ENCODE results near the gene BBC3.
"Not testable (repeated sequence)": the region's sequence is repeated elsewhere in the genome, so short reads cannot be mapped to it uniquely, and the experiment has no call there.

BBC3 gene
- 4.0 to 21.5 (median 6.6) reads per million in 18 experiments for total RNA-seq

DNA sequence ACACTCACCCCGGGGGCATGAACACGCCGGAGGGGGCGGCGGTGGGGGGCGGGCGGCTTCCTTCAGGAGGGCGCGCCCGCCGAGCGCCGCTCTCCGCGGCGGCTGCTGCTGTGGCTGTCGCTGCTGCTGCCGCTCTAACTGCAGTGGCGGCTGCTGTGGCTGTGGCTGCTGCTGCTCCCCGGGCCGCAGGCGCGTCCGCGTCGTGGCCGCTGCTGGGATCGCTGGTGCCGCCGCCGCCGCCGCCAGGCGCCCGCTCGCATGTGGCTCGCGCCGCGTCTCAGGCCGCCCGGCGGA lies at the start of gene BBC3:
TSS of gene BBC3 (minus strand) at position 279 of the 294 bp plus-strand sequence. CDS start 2,768 bp downstream, outside the sequence.
- DNase-seq, result no peak

DNA sequence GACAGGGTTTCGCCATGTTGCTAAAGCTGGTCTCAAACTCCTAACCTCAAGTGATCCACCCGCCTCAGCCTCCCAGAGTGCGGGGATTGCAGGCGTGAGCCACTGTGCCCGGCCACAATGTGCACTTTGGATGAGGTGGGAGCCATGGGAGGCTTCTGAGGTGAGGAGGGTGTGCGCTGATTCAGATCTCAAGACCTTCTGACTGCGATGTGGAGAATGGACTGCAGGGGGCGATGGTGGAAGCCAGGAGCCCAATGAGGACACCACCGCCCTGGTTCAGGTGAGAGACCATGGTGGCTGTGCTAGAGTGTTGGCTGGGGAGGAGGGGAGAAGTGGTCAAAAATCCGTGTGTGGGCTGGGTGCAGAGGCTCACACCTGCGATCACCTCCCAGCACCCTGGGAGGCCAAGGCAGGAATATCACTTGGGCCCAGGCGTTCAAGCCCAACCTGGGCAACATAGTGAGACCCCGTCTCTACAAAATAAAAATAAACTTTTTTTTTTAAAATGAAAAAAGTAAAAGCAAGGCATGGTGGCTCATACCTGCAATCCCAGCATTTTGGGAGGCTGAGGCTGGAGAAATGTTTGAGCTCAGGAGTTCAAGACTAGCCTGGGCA lies 49.3 kb upstream of the BBC3 start:
- DNase-seq, result peak; percentile 35 to 47

DNA sequence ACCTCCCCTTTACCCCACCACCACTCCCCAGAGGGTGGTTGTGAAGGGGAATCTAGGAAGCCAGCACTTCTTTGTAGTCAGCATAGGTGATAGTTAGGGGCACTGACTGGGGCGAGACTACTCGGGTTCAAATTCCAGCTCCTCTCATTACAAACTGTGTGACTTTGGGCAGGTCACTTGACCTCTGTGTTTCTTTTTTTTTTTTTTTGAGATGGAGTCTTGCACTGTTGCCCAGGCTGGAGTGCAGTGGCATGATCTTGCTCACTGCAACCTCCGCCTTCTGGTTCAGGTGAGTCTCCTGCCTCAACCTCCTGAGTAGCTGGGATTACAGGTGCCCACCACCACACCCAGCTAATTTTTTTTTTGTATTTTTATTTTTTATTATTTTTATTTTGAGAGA lies 45.5 kb upstream of the BBC3 start:
- DNase-seq, result not testable (repeated sequence)

DNA sequence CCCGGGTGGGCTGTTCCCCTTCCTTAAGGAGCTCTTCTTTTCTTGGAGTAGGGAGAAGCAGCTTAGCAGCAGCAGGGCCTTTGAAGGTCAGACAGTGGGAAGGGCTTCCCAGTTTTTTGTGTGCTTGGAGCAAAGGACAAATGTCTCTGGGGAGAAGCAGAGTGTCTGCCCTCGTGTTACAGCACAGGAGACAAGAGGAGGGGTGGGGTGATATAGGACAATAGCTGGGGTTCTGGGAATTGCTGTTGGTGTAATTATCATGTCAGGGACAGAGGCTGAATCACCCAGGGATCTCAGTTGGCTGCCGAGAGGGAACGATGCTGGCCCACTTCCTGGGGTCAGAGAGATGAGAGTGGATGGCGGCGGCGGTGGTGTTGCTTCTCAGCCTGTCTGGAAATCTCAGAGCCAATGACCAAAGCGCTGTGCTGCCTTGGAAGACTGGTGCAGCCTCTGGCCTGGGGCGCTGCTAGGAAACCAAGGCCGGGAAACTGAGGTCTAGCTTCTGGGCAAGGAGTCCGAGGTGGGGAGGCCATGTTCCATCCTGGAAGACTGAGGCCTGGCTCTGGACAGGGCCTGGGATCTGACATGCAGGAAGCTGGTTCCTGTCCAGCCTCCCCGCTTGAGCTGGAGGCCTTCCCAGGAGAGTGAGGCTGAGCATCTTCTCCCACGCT lies 44.9 kb upstream of the BBC3 start:
- DNase-seq, result no peak

GRCh38 chr19:47274891-47275761 lies 44.1 kb upstream of the BBC3 start:
- peak in 1 of 2 donors; percentile 59 for DNase-seq

DNA sequence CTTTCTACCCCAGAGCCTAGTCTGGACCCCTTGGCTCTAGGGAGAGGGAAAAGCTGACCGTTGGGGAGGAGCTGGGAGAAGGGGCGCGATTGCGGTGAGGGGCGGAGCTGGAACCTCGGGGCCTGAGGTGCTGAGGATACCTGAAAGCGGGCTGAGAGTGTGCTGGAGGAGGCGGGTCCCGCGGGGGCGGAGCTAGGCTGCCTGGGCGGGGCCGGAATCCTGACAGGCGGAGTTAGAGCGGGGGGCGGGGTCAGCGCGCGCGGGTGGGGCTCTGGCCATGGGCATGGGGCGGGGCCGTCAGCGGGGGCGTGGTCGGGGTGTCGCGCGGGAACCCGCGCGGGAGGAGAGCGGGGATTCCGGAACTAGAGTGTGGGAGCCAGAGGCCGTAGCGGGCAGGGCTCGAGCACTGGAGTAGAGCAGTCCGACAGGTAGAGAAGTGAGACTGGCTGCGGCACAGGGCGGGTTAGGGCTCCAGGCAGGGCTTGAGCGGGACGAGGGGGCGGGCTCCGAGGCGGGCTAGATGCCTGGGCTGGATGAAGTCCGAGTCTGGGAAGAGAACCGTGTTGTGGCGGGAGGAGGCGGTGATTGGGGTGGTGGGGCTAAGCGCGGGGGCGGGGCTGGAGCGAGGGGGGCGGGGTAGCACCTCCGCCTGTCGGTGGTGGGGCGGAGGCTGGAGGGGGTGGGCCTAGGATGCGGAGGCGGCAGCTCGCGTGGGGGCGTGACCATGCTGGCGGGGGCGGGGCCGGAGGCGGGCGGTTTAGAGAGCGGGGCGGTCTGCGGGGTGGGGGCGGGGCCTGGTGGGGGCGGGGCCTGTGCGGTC lies 43.3 kb upstream of the BBC3 start, which contains the start of gene INAFM1:
TSS of gene INAFM1 (plus strand) at position 815 of the 820 bp plus-strand sequence. CDS start 35 bp downstream, outside the sequence.
- peak; percentile 95 to 96 for DNase-seq

DNA sequence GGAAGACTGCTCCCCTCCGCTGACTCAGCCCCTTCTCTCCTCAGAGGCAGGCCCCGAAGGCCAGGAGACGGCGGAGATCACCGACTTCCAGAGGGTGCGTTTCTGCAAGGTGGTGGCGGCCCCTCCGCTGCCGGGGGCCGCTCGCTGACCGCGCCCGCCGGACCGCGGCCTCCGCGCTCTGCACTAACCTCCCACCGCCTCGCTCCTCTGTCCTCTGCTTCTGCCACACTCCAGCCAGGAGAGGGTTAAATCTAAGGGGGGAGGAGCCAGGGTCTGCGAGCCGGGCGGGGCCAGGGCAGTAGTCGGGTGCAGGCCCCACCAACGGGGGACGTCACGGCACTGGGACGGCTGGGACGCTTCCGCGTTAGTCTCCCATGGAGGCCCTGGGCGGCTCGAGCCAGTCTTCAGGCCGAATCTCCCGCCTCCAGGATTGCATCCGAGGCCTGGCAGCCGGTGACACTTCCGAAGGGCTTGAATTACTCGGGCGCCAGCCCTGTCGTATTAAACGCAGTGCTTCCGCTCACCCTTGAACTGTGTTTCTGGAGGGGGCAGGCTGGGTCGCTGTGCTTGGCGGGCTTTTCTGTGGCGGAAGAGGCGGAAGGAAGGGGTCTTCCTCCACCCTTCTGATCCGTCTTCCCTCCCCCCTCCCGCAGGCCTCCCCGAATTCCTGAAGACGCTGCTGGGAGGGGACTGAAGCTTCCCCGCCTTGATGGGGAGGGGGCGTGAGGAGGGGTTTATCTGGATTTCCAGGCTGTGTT lies 42.5 kb upstream of the BBC3 start:
- DNase-seq, result peak; percentile 94 to 95

- DNase-seq, result no peak
These were observed 41.7 kb upstream of the BBC3 start for GRCh38 chr19:47272448-47273312.

DNA sequence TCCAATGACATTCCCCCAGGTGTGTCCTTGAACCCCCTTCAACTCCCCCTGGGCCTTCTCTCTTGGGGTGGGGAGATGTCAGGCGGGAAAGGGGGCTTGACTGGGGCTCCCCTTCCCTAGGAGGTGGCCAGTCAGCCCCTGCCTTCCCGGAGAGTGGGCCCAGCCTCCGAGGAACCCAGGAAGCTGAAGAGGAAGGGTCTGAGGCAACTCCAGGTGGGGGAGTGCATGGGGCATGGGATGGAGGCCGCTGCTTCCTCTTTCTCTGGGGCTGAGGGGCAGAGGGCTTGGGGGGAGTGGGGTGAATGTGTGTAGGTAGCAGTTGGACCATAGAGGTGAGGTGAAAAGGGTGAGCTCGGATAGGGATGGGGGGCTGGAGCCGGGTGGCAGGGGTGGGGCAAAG lies 41.0 kb upstream of the BBC3 start:
- no peak for DNase-seq

DNA sequence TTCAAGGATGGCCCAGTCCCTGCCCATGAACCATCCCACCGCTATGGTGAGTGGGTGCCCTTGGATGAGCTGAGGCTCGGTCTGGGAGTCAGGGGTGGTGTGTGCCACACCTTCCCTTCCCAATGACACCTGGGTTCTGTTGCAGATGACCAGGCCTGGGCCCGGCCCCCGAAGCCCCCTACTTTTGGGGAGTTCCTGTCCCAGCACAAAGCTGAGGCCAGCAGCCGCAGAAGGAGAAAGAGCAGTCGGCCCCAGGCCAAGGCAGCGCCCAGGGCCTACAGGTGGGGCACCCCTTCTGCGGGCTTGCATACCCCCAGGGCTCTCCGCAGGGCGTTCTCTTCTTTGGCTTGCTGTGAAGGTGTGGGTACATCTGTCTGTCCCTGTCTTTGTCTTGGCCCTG lies 39.4 kb upstream of the BBC3 start:
- DNase-seq, result no peak

GRCh38 chr19:47269596-47269995 lies 38.6 kb upstream of the BBC3 start:
- DNase-seq, result no peak

- DNase-seq, result no peak
These were observed 37.0 kb upstream of the BBC3 start for GRCh38 chr19:47268028-47268427.

- DNase-seq, result no peak
These were observed 36.4 kb upstream of the BBC3 start for GRCh38 chr19:47267350-47267759.

DNA sequence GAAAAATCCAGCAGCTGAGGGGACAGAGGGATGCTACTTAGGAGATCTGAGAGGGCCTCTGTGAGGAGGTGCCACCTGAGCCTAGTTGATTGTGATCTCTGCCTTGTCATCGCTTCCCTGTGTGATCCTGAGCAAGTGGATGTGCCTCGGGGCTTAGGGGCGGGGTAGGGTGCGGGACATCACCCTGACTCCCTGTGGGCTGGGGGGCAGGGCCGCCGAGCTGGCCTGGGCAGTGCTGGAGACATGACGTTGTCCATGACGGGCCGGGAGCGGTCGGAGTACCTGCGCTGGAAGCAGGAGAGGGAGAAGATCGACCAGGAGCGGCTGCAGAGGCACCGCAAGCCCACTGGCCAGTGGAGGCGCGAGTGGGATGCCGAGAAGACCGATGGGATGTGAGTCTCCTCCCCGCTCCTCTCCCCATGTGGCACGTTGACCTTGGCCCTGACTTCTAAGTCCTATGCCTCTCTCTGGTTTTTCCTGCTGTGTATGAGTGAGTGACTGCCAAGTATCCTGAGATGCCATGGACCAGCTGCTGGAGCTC lies 35.5 kb upstream of the BBC3 start:
- DNase-seq, result no peak

GRCh38 chr19:47264629-47265028 lies 33.6 kb upstream of the BBC3 start:
- DNase-seq, result no peak

DNA sequence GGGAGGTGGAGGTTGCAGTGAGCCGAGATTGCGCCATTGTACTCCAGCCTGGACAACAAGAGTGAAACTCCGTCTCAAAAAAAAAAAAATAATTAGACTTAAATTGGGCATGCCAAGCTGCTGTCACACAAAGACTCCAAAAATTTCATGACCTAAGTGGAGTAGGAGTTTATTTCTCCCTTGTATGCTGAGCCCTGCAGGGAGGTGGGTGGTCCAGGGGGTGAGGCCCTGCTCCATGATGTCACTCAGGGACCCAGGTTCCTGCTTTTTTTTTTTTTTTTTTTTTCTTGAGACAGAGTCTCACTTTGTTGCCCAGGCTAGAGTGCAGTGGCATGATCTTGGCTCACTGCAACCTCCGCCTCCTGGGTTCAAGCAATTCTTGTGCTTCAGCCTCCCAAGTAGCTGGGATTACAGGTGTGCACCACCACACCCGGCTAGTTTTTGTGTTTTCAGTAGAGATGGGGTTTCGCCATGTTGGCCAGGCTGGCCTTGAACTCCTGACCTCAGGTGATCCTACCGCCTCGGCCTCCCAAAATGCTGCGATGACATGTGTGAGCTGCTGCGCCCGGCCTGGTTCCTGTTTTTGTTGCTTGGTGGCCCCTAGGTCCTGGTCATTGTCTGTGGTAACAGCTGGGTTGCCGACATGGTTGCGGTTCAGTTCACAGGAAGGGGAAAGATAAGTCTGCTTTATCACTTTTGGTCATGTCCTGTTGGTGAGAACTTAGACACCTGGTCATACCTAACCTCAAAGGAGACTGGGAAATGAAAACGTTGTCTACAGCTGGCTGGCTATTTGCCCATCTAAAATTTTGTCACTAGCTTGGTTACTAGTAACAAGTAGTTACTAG lies 31.2 kb upstream of the BBC3 start:
- peak in 1 of 2 donors; percentile 31 for DNase-seq

DNA sequence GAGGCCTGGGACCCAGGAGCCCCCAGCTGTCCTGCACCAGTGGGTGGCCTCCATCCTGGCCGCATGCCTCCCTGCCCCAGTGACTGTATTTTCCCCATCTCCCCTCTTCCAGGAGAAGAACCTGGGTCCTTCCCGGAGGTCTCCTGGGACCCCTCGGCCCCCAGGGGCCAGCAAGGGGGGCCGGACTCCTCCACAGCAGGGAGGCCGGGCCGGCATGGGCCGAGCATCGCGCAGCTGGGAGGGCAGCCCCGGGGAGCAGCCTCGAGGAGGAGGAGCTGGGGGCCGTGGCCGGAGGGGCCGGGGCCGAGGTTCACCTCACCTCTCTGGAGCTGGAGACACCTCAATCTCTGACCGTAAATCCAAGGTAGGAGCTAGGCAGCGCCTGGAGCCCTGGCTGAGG lies 29.5 kb upstream of the BBC3 start:
- no peak for DNase-seq

GRCh38 chr19:47258895-47259555 lies 28.0 kb upstream of the BBC3 start:
- no peak for DNase-seq

- DNase-seq, result no peak
These were observed 27.4 kb upstream of the BBC3 start for GRCh38 chr19:47258434-47258833.

Measured in inflammatory macrophage (primary cell).